GM23338 (cell line): ENCODE results near the gene SFXN5. TPM values are rescaled to one million over a fixed set of nuclear protein-coding genes. Genes with fewer than 3 reads are reported as not detected.

Source experiments
- ATAC-seq: fragments of 200-7000 bp; cut with Tn5 transposase; 3 replicates; pipeline ENCODE4 v1.9.1; 2020
- DNase-seq: peaks from one replicate; pipeline ENCODE4 v3.0.0-alpha.2; 2015; ENCODE audit warnings: low spot score
- H2AFZ ChIP-seq: fragments of 200-600 bp; sonication (generic); 2 replicates; pipeline ENCODE4 v1.8.0; 2016; ENCODE audit warnings: antibody characterized with exemption, mild to moderate bottlenecking, moderate library complexity
- H3F3A ChIP-seq: fragments of 200-600 bp; sonication (generic); replicated peaks from 2 replicates; pipeline ENCODE4 v1.8.0; 2017; ENCODE audit warnings: antibody characterized with exemption, mixed run types, low read depth
- H3K27ac ChIP-seq: fragments of 200-600 bp; sonication (generic); 2 replicates; pipeline ENCODE4 v1.6.1; 2016; ENCODE audit warnings: low read depth
- H3K27me3 ChIP-seq: fragments of 200-600 bp; sonication (generic); 2 replicates; pipeline ENCODE4 v1.8.0; 2016; ENCODE audit warnings: mild to moderate bottlenecking, mixed run types, moderate library complexity; ENCODE audit not compliant: insufficient read depth
- H3K36me3 ChIP-seq: fragments of 200-600 bp; sonication (generic); 2 replicates; pipeline ENCODE4 v1.8.0; 2016; ENCODE audit warnings: mild to moderate bottlenecking; ENCODE audit not compliant: insufficient read depth
- H3K4me1 ChIP-seq: fragments of 200-600 bp; sonication (generic); 2 replicates; pipeline ENCODE4 v1.8.0; 2016; ENCODE audit warnings: mild to moderate bottlenecking, moderate library complexity; ENCODE audit not compliant: insufficient read depth
- H3K4me2 ChIP-seq: fragments of 200-600 bp; sonication (generic); 2 replicates; pipeline ENCODE4 v1.7.1; 2017; ENCODE audit warnings: mixed run types
- H3K4me3 ChIP-seq: fragments of 200-600 bp; sonication (generic); 2 replicates; pipeline ENCODE4 v1.6.1; 2016; ENCODE audit warnings: mixed run types
- H3K79me2 ChIP-seq: fragments of 200-600 bp; sonication (generic); replicated peaks from 2 replicates; pipeline ENCODE4 v1.8.0; 2017; ENCODE audit warnings: mild to moderate bottlenecking; ENCODE audit not compliant: insufficient read depth
- H3K9me2 ChIP-seq: fragments of 200-600 bp; sonication (generic); 2 replicates; pipeline ENCODE4 v1.8.0; 2017; ENCODE audit not compliant: insufficient read depth
- H4K20me1 ChIP-seq: fragments of 200-600 bp; sonication (generic); replicated peaks from 2 replicates; pipeline ENCODE4 v1.8.0; 2017; ENCODE audit warnings: mild to moderate bottlenecking; ENCODE audit not compliant: insufficient read depth
- H3K27ac Mint-ChIP-seq: 2 replicates; pipeline ENCODE4 v1.8.0; 2020; ENCODE audit warnings: inconsistent platforms, mild to moderate bottlenecking, moderate library complexity, mixed read lengths
- H3K27me3 Mint-ChIP-seq: 3 replicates; pipeline ENCODE4 v1.8.0; 2022; ENCODE audit warnings: low read depth, mild to moderate bottlenecking, moderate library complexity, mixed read lengths, inconsistent platforms; ENCODE audit not compliant: insufficient read depth, poor library complexity
- H3K36me3 Mint-ChIP-seq: 3 replicates; pipeline ENCODE4 v1.8.0; 2021; ENCODE audit warnings: low read depth, mild to moderate bottlenecking, inconsistent platforms, moderate library complexity, mixed read lengths
- H3K4me1 Mint-ChIP-seq: 3 replicates; pipeline ENCODE4 v1.8.0; 2020; ENCODE audit warnings: mild to moderate bottlenecking, inconsistent platforms, mixed read lengths
- H3K4me3 Mint-ChIP-seq: 3 replicates; pipeline ENCODE4 v1.8.0; 2021; ENCODE audit warnings: moderate library complexity, mild to moderate bottlenecking, inconsistent platforms, mixed read lengths
- H3K9me3 Mint-ChIP-seq: 3 replicates; pipeline ENCODE4 v1.8.0; 2020; ENCODE audit warnings: moderate library complexity, mild to moderate bottlenecking, inconsistent platforms, mixed read lengths
- CREB1 ChIP-seq: fragments of 250-450 bp; sonication (Bioruptor Pico); IDR thresholded peaks from 2 replicates; pipeline ENCODE4 v1.5.0; 2020; ENCODE audit warnings: low read depth, mild to moderate bottlenecking, moderate library complexity
- CTCF ChIP-seq, 2 experiments: fragments of 200-600 bp in 1 of 2; sonication (generic) in 1 of 2; conservative IDR thresholded peaks; 2 replicates each; pipeline versions ENCODE4 v1.5.1 to v1.6.1; 2016 to 2017; ENCODE audit warnings: antibody characterized with exemption in 2 of 2, low read depth in 2 of 2, mild to moderate bottlenecking in 2 of 2, moderate library complexity in 1 of 2
- ETS1 ChIP-seq: IDR thresholded peaks from 2 replicates; pipeline ENCODE4 v1.6.1; 2016; ENCODE audit warnings: antibody characterized with exemption
- EZH2 ChIP-seq: fragments of 200-600 bp; sonication (generic); IDR thresholded peaks from one replicate; pipeline ENCODE4 v1.8.0; 2017; ENCODE audit warnings: antibody characterized with exemption, mild to moderate bottlenecking, low read depth; ENCODE audit not compliant: unreplicated experiment
- EZH2phosphoT487 ChIP-seq: fragments of 200-600 bp; sonication (generic); IDR thresholded peaks from one replicate; pipeline ENCODE4 v1.8.1; 2018; ENCODE audit warnings: antibody characterized with exemption; ENCODE audit not compliant: unreplicated experiment
- JUNB ChIP-seq: IDR thresholded peaks from one replicate; pipeline ENCODE4 v1.6.1; 2016; ENCODE audit warnings: antibody characterized with exemption; ENCODE audit not compliant: unreplicated experiment
- NANOG ChIP-seq: IDR thresholded peaks from 2 replicates; pipeline ENCODE4 v1.6.1; 2016; ENCODE audit warnings: antibody characterized with exemption, borderline replicate concordance
- POLR2AphosphoS5 ChIP-seq: IDR thresholded peaks from 2 replicates; pipeline ENCODE4 v1.6.1; 2016; ENCODE audit warnings: antibody characterized with exemption, low read depth
- STAT1 ChIP-seq: IDR thresholded peaks from one replicate; pipeline ENCODE4 v1.6.1; 2016; ENCODE audit warnings: antibody characterized with exemption; ENCODE audit not compliant: unreplicated experiment
- ZNF114 ChIP-seq: fragments of 250-450 bp; sonication (Bioruptor Pico); IDR thresholded peaks from 2 replicates; pipeline ENCODE4 v1.5.0; 2020; ENCODE audit warnings: mild to moderate bottlenecking, moderate library complexity
- ZNF331 ChIP-seq: fragments of 250-450 bp; sonication (Bioruptor Pico); IDR thresholded peaks from 2 replicates; pipeline ENCODE4 v1.5.0; 2020; ENCODE audit warnings: low read depth, mild to moderate bottlenecking, moderate library complexity
- ZNF462 ChIP-seq: fragments of 250-450 bp; sonication (Bioruptor Pico); IDR thresholded peaks from 2 replicates; pipeline ENCODE4 v1.5.0; 2020; ENCODE audit warnings: mild to moderate bottlenecking, moderate library complexity
- polyA plus RNA-seq: library from polyadenylated mRNA; unstranded; fragments of >200 nt; fragmentation: Nextera tagmentation; extraction: Ambion mirVana; gene quantifications from 2 replicates; pipeline ENCODE4 v1.2.1, GENCODE V29; 2016
- total RNA-seq: library from RNA; depleted of rRNA; stranded (reverse); fragments of >200 nt; shearing (Covaris generic); gene quantifications from 2 replicates; pipeline ENCODE4 v1.2.3, GENCODE V29; 2014
- TF ChIP-seq, protein P1 (sequence below): IDR thresholded peaks from one replicate; pipeline ENCODE4 v1.6.1; 2018; ENCODE audit warnings: antibody characterized with exemption; ENCODE audit not compliant: unreplicated experiment

SFXN5 gene
- total and polyA plus RNA-seq, 2 experiments from 2014 or later: 23.6 to 25.8 TPM

GRCh38 chr2:73091696-73092095, 20.2 kb upstream of the SFXN5 start:
- Histone ChIP-seq H3K9me2 (no peaks in the 10 kb centered on the region), H3K79me2 (no peaks in the 10 kb centered on the region; the same call in 1 of the 2 replicates), H3K36me3 (no peaks in the 10 kb centered on the region), H4K20me1 (peaks cover 3% of the 10 kb centered on the region), H3K4me1 (no peaks in the 10 kb centered on the region), H2AFZ (no peak overlapping the region), H3K27me3 (no peaks in the 10 kb centered on the region), H3K4me2 (no peak overlapping the region), H3F3A (no peaks in the 10 kb centered on the region), H3K4me3 (no peak overlapping the region), H3K27ac (no peak overlapping the region)
- ATAC-seq (no peak), DNase-seq (no peak)
- Mint-ChIP-seq H3K4me3 (no peak overlapping the region), H3K27me3 (peaks cover 10% of the 10 kb centered on the region), H3K36me3 (no peaks in the 10 kb centered on the region), H3K4me1 (peaks cover 14% of the 10 kb centered on the region; the same call in 2 of the 3 replicates), H3K9me3 (no peaks in the 10 kb centered on the region; the same call in 2 of the 3 replicates), H3K27ac (no peak overlapping the region)
- TF ChIP-seq ZNF462 (CRISPR knock-in tag) (no peak), ZNF331 (CRISPR knock-in tag) (no peak), ZNF114 (CRISPR knock-in tag) (no peak), STAT1 (no peak), CTCF (conservative IDR thresholded peaks at IDR 0.05; ENCODE audit: low read depth in 2 of 2) (no peak), EZH2phosphoT487 (no peak), POLR2AphosphoS5 (no peak), JUNB (no peak), CREB1 (CRISPR knock-in tag) (no peak), NANOG (no peak), ETS1 (no peak), EZH2 (no peak)
- TF ChIP-seq, protein P1, sequence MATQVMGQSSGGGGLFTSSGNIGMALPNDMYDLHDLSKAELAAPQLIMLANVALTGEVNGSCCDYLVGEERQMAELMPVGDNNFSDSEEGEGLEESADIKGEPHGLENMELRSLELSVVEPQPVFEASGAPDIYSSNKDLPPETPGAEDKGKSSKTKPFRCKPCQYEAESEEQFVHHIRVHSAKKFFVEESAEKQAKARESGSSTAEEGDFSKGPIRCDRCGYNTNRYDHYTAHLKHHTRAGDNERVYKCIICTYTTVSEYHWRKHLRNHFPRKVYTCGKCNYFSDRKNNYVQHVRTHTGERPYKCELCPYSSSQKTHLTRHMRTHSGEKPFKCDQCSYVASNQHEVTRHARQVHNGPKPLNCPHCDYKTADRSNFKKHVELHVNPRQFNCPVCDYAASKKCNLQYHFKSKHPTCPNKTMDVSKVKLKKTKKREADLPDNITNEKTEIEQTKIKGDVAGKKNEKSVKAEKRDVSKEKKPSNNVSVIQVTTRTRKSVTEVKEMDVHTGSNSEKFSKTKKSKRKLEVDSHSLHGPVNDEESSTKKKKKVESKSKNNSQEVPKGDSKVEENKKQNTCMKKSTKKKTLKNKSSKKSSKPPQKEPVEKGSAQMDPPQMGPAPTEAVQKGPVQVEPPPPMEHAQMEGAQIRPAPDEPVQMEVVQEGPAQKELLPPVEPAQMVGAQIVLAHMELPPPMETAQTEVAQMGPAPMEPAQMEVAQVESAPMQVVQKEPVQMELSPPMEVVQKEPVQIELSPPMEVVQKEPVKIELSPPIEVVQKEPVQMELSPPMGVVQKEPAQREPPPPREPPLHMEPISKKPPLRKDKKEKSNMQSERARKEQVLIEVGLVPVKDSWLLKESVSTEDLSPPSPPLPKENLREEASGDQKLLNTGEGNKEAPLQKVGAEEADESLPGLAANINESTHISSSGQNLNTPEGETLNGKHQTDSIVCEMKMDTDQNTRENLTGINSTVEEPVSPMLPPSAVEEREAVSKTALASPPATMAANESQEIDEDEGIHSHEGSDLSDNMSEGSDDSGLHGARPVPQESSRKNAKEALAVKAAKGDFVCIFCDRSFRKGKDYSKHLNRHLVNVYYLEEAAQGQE: no peak
